GM18520 (cell line): Measurements from ENCODE around the gene CTPS2.

Experiments used
- ATAC-seq: cut with Tn5 transposase; IDR thresholded peaks from one replicate; pipeline ENCODE4 v1.9.1; 2021; ENCODE audit not compliant: unreplicated experiment

Gene CTPS2

DNA sequence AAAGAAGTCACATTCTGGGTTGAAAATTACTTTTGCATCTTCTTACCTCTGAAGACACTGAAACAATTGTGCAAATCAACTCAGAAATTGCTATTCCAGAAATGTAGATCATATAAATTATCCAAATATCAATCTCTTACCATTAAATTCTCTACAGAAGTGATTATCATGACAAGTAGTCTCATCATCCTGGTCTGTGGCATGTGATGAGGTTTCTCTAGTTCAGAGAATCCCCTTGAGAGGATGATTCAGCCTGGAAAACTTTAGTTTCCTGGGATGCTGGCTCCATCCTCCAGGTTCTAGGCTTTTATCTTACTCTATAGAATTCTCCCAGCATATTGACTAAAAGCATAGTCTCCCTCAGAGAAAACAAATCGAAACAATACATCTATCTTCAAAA is 138.7 kb downstream of the CTPS2 start:
- ATAC-seq: no peak

DNA sequence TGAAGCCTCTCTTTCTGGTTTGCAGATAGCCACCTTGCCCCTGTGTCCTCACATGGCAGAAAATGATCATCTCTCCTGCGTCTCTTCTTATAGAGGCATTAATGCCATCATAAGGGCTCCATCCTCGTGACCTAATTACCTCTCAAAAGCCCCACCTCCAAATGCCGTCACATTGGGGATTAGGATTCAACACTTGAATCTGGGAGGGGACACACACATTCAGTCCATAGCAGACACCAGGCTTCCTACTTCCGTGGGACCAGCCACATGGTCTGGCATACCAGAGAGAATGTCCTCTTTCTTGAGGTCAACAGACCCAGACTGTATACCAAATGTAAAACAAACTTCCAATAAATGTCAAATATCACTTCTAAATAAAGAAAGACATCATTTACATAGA is 144.8 kb downstream of the CTPS2 start:
- ATAC-seq: no peak

DNA sequence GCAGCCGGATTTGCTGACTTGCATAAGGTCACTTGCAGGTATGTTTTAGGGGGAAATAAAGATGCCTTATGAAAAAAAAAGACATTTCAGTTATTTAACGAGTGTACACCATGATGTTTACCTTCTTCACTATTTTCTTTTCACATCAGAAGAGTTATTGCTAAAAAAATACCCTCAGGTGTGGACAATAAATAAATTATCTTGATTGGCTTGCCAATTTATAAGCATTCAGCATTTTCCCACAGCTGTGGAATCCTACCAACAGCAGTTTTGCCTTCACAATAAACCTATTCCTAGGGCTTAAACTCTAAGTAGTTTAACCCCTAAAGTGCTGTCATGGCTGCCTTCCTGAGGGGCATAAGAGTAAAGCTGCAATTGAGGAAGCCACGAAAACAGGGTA is 145.9 kb downstream of the CTPS2 start:
- ATAC-seq: no peak

DNA sequence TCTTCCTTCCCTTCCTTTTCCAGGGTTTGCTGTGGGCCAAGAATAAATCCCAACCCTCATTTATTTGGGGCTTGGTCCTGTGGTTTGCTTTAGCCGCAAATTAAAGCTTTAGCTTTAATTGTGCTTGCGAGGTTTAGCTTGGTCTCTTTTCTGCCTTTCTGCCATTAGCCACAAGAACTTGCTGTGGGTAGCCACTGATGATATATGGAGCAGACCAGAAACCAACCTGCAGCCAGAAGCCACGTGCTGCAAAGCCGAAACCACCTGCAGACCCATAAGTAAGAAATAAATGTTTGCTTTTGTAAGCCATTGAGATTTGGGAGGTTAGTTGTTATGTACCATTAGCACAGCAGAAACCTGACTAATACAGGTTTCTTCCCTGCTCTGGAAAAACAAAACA is 152.3 kb downstream of the CTPS2 start:
- no peak for ATAC-seq

DNA sequence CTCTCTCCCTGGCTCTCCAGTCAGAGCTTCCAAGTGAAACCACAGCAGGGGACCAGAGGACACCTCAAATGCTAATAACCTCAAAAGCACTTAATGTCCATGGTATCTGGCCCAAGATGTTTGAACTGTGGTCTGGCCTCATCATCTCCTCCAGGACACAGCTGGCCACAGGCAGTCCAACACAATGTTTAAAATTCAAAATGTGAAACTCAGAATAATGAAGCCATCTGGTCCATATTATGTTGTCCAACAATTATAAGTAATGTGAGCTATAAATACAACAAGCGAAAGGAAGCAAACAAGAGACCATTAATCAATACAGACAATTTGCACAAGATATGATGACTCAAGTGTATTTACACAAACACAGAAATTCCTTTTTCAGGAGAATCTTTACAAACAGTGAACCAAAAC is 153.3 kb downstream of the CTPS2 start:
- ATAC-seq: no peak

DNA sequence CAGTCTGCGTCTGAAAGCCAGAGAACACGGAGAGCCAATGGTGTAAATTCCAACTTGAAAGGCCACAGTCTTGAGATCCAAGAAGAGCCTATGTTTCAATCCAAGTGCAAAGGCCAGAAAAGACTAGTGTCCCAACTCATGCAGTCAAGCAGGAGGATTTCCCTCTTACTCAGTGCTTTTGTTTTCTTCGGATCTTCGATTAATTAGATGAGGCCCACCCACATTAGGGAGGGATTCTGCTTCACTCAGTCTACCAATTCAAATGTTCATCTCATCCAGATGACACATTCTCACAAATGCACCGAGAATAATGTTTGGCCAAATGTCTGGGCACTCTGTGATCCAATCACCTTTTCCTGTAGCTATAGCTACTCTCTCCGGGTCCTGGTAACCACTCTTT is 154.0 kb downstream of the CTPS2 start:
- ATAC-seq: no peak

DNA sequence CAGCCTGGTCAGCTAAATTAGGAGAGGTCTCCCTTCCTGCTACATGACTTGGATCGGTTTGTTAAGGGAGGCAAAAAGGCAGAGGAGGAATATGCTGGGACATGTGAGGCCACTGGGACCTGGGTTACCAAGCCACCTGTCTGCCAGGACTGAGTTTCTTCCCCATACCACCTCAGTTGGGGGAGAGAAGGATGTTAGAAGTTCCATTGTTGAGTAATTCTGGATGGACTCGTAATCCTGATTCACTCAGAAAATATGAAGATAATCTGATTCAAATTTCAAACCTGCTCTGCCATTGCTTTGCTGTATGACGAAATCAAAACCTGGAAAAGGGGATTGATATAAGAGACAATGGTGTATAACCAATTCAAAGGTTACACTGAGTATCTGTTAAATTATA is 159.9 kb downstream of the CTPS2 start:
- ATAC-seq: no peak

DNA sequence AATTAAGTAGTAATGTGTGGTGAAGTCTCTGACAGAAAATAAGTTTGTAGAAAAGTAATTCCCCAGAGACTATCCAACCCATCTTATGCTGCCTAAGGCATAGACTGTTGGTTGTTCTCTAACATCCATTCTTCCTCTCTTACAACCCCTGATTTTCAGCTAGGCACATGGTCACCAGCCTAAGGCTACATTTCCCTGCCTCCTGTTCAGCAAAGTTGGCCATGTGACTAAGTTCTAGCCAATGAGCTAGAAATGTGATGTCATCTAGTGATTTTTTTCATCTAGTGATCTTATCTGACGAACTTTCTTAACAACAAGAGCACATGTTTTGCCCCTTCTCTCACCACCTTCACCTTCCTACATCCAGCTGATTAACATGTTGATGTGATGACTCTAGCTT is 164.8 kb downstream of the CTPS2 start:
- ATAC-seq: no peak

DNA sequence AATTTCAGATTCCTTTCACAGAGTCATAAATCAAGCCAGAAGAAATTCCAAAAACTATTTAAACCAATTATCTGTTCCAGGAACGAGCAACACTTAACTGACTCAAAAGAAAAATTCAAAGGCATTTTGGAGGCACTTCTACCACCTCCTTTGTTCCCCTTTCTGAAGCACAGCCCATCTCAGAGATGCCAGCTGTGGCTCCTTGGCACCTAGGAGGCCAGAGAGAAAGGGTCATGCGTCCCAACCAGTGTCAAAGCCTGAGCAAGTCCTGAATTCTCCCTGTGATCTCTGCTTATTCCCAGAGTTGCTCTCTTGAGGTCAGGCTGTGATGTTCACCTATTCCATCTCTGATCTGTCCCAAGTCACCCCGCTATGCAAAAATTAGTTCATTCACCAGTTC is 167.5 kb downstream of the CTPS2 start:
- ATAC-seq: no peak
